IMR-90 (cell line): ENCODE measurements around the gene COX5B. TPM values are rescaled to one million over a fixed set of nuclear protein-coding genes. Genes with fewer than 3 reads are reported as not detected.
"Not testable (repeated sequence)": the region's sequence is repeated elsewhere in the genome, so short reads cannot be mapped to it uniquely, and the experiment has no call there.

ENCODE experiments used
- ATAC-seq: fragments of 200-7000 bp; cut with Tn5 transposase; 2 replicates; pipeline ENCODE4 v1.9.1; 2020; ENCODE audit warnings: low read depth, mild to moderate bottlenecking, moderate library complexity
- BruUV-seq: library from RNA; stranded (reverse); fragments of 400-500 nt; replicated peaks from 2 replicates; lab custom pipeline; 2021; lab: Mats Ljungman, UMichigan
- CTCF ChIA-PET: fragments of 300-600 bp; formaldehyde crosslinking; extraction: SDS; loops from one replicate; lab custom pipeline; 2021; ENCODE audit warnings: antibody characterized with exemption; lab: Yijun Ruan, JAX
- POLR2A ChIA-PET: fragments of 300-600 bp; sonication (Branson Sonifier 250); formaldehyde crosslinking; loops from one replicate; lab custom pipeline; 2022; ENCODE audit warnings: antibody characterized with exemption; ENCODE audit not compliant: unreplicated experiment; lab: Charles Lee
- DNase-seq: peaks from one replicate; pipeline ENCODE4 v3.0.0; 2013
- H2AFZ ChIP-seq: replicated peaks from 2 replicates; pipeline ENCODE3; 2013; ENCODE audit warnings: low read length, mild to moderate bottlenecking; ENCODE audit not compliant: poor library complexity
- H2AK5ac ChIP-seq: 2 replicates; pipeline ENCODE4 v1.6.1; 2013; ENCODE audit warnings: low read depth, low read length, inconsistent platforms
- H2AK9ac ChIP-seq: replicated peaks from 2 replicates; pipeline ENCODE3; 2013; ENCODE audit warnings: mild to moderate bottlenecking, low read depth, low read length, moderate library complexity; ENCODE audit not compliant: poor library complexity
- H2BK120ac ChIP-seq: 2 replicates; pipeline ENCODE4 v1.6.1; 2013; ENCODE audit warnings: low read depth, low read length, inconsistent platforms
- H2BK15ac ChIP-seq: 3 replicates; pipeline ENCODE4 v1.6.1; 2013; ENCODE audit warnings: low read depth, low read length, inconsistent platforms
- H2BK20ac ChIP-seq: 2 replicates; pipeline ENCODE4 v1.6.1; 2013; ENCODE audit warnings: low read depth, mild to moderate bottlenecking, inconsistent platforms, low read length, moderate library complexity
- H2BK5ac ChIP-seq: 2 replicates; pipeline ENCODE4 v1.6.1; 2013; ENCODE audit warnings: mild to moderate bottlenecking, low read depth, low read length, inconsistent platforms; ENCODE audit not compliant: poor library complexity, severe bottlenecking
- H3K14ac ChIP-seq: replicated peaks from 2 replicates; pipeline ENCODE4 v1.6.1; 2013; ENCODE audit warnings: low read depth, low read length, inconsistent platforms
- H3K18ac ChIP-seq: 2 replicates; pipeline ENCODE4 v1.6.1; 2013; ENCODE audit warnings: low read depth, low read length, control low read depth
- H3K23ac ChIP-seq: 2 replicates; pipeline ENCODE4 v1.6.1; 2013; ENCODE audit warnings: low read depth, low read length, inconsistent platforms
- H3K27ac ChIP-seq: 2 replicates; pipeline ENCODE4 v1.5.1; 2013; ENCODE audit warnings: mild to moderate bottlenecking, control low read depth, low read length; ENCODE audit not compliant: insufficient read depth
- H3K27me3 ChIP-seq: 2 replicates; pipeline ENCODE4 v1.6.1; 2013; ENCODE audit warnings: low read length; ENCODE audit not compliant: control insufficient read depth, insufficient read depth
- H3K36me3 ChIP-seq: 2 replicates; pipeline ENCODE4 v1.6.1; 2013; ENCODE audit warnings: low read length, mixed read lengths; ENCODE audit not compliant: control insufficient read depth, insufficient read depth
- H3K4ac ChIP-seq: 2 replicates; pipeline ENCODE4 v1.6.1; 2013; ENCODE audit warnings: low read depth, low read length, inconsistent platforms
- H3K4me1 ChIP-seq: 2 replicates; pipeline ENCODE4 v1.6.1; 2013; ENCODE audit warnings: low read length, mixed read lengths; ENCODE audit not compliant: control insufficient read depth, insufficient read depth
- H3K4me2 ChIP-seq: 2 replicates; pipeline ENCODE4 v1.6.1; 2013; ENCODE audit warnings: low read depth, mild to moderate bottlenecking, control low read depth, low read length, moderate library complexity
- H3K4me3 ChIP-seq: 2 replicates; pipeline ENCODE4 v1.5.1; 2013; ENCODE audit warnings: low read depth, mild to moderate bottlenecking, control low read depth, low read length, moderate library complexity; ENCODE audit not compliant: insufficient read depth
- H3K56ac ChIP-seq: 2 replicates; pipeline ENCODE4 v1.6.1; 2013; ENCODE audit warnings: low read length, inconsistent platforms; ENCODE audit not compliant: insufficient read depth; ENCODE audit errors: extremely low read depth
- H3K79me1 ChIP-seq, 2 experiments: 2 replicates each; pipeline ENCODE4 v1.6.1; 2013; ENCODE audit warnings: low read length in 2 of 2, inconsistent platforms in 1 of 2, low read depth in 1 of 2
- H3K9ac ChIP-seq: 2 replicates; pipeline ENCODE4 v1.6.1; 2013; ENCODE audit warnings: low read depth, low read length, control low read depth
- H3K9me1 ChIP-seq: 2 replicates; pipeline ENCODE4 v1.6.1; 2013; ENCODE audit warnings: low read length, inconsistent platforms; ENCODE audit not compliant: insufficient read depth
- H3K9me3 ChIP-seq: 2 replicates; pipeline ENCODE4 v1.6.1; 2013; ENCODE audit warnings: low read length; ENCODE audit not compliant: control insufficient read depth, insufficient read depth
- H4K20me1 ChIP-seq: 2 replicates; pipeline ENCODE4 v1.6.1; 2013; ENCODE audit warnings: low read length, inconsistent platforms; ENCODE audit not compliant: insufficient read depth
- H4K5ac ChIP-seq: 2 replicates; pipeline ENCODE4 v1.6.1; 2013; ENCODE audit warnings: mild to moderate bottlenecking, low read depth, low read length, control low read depth
- H4K8ac ChIP-seq, 2 experiments: 2 replicates each; pipeline ENCODE4 v1.6.1; 2013; ENCODE audit warnings: low read depth in 2 of 2, low read length in 2 of 2, control low read depth in 1 of 2, inconsistent platforms in 1 of 2
- H4K91ac ChIP-seq: 2 replicates; pipeline ENCODE4 v1.6.1; 2013; ENCODE audit warnings: low read depth, low read length, inconsistent platforms; ENCODE audit not compliant: insufficient read depth
- WGBS, 2 experiments: methylation state at CpG; one replicate each; pipeline versions ENCODE4 v1.1.5 to v1.1.7; 2013; ENCODE audit warnings: missing lambda C conversion rate in 2 of 2; ENCODE audit not compliant: insufficient read length in 1 of 2; ENCODE audit errors: extremely low coverage in 2 of 2; 5-methylcytosine and 5-hydroxymethylcytosine counted together
- dilution Hi-C: fragments of 300-500 bp; cut with HindIII; formaldehyde crosslinking; loops from one replicate; pipeline ENCODE4 v1.14.3; 2018; ENCODE audit warnings: low sequenced_read_pairs; ENCODE audit not compliant: unreplicated experiment
- in situ Hi-C: fragments of 300-500 bp; cut with MboI; formaldehyde crosslinking; loops from 3 replicates; pipeline ENCODE4 v1.14.3; 2019; ENCODE audit warnings: low sequenced_read_pairs, inconsistent platforms, mixed read lengths
- intact Hi-C: fragments of 100-400 bp; cut with micrococcal nuclease; formaldehyde crosslinking; loops from 2 replicates; pipeline ENCODE4 v1.10.0; 2022
- polyA plus RNA-seq, 3 experiments: library from polyadenylated mRNA; depleted of rRNA; stranded (reverse); fragments of >200 nt; gene quantifications; 2 replicates each; pipeline ENCODE4 v1.2.3, GENCODE V29; 2012; ENCODE audit warnings: low replicate concordance in 1 of 3
- total RNA-seq: library from RNA; depleted of rRNA; stranded (reverse); fragments of >200 nt; gene quantifications from 2 replicates; pipeline ENCODE4 v1.2.3, GENCODE V29; 2012

The COX5B gene
- total and polyA plus RNA-seq, 2 of the 4 experiments (the other 2 are of a cell fraction) = 140 to 272 TPM

DNA sequence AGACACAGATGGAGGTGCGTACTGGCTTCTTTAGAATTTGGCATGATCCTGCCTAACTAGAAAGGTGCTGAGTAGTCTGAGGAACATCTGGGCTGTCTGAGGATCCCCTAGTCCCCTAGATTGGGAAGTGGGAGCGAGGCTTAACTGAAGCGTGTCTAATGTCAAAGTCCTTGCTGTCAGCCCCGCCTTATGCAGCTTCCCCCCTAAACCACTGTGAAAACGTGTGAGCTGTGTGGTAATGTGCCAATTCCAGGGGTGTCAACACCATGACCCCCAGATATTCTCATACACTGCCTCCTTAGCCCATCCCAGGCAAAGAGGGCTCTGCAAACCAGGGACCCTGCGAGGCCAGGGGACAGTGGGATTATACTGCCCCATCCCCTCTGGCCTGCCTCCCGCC is 34.0 kb upstream of the COX5B start:
- H4K91ac ChIP-seq, H3K4me1 ChIP-seq, ATAC-seq, H3K4me2 ChIP-seq, dilution Hi-C loops, H3K14ac ChIP-seq, H2AK5ac ChIP-seq, H4K5ac ChIP-seq, H3K56ac ChIP-seq, H4K8ac ChIP-seq, CTCF ChIA-PET, H2BK120ac ChIP-seq, H2BK15ac ChIP-seq, H2BK5ac ChIP-seq, DNase-seq, H3K18ac ChIP-seq, H3K9ac ChIP-seq, H3K4ac ChIP-seq, H3K23ac ChIP-seq, H4K20me1 ChIP-seq, H2BK20ac ChIP-seq, H3K27me3 ChIP-seq, H3K9me3 ChIP-seq, in situ Hi-C loops, H3K9me1 ChIP-seq, H3K27ac ChIP-seq, H2AK9ac ChIP-seq, H3K36me3 ChIP-seq, intact Hi-C loops, BruUV-seq, H2AFZ ChIP-seq, POLR2A ChIA-PET, H3K4me3 ChIP-seq, H3K79me1 ChIP-seq: not testable (repeated sequence)
- WGBS, 2 experiments = no CpG with 5 or more reads among the region's 7 CpGs

DNA sequence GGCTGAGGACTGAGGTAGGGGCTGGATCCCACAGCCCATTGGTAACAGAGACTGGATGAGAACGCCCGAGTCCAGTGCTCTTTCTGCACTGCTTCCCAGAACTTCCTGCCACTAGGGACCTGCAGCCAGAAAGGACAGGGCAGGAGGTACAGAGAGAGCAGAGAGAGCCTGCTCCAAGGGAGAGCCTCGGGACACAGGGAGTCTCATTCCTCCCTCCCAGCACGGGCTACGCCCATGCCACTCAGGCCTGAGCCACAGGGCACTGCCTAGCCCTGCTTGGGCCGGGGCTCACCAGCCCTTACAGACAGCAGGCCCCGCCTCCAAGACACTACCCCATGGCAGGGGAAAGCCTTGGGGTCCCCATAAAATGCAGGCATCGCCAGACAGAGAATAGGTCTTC is 30.1 kb upstream of the COX5B start:
- H3K18ac ChIP-seq, BruUV-seq, H3K4ac ChIP-seq, H3K27me3 ChIP-seq, H3K4me2 ChIP-seq, H3K4me3 ChIP-seq, H4K91ac ChIP-seq, H2AK9ac ChIP-seq, H3K9ac ChIP-seq, H2BK15ac ChIP-seq, intact Hi-C loops, H3K56ac ChIP-seq, H4K20me1 ChIP-seq, H3K36me3 ChIP-seq, H4K8ac ChIP-seq, H3K9me3 ChIP-seq, in situ Hi-C loops, DNase-seq, H3K9me1 ChIP-seq, CTCF ChIA-PET, H3K79me1 ChIP-seq, H2AFZ ChIP-seq, ATAC-seq, H2BK120ac ChIP-seq, H3K27ac ChIP-seq, H3K4me1 ChIP-seq, H2AK5ac ChIP-seq, dilution Hi-C loops, POLR2A ChIA-PET, H3K14ac ChIP-seq, H4K5ac ChIP-seq, H2BK5ac ChIP-seq, H3K23ac ChIP-seq, H2BK20ac ChIP-seq: not testable (repeated sequence)
- WGBS, 2 experiments = no CpG with 5 or more reads among the region's 8 CpGs
